A549 (cell line): ENCODE results near the gene CNP. TPM values are rescaled to one million over a fixed set of nuclear protein-coding genes. Genes with fewer than 3 reads are reported as not detected.

Source experiments
- ATAC-seq, 2 experiments: fragments of 200-7000 bp in 1 of 2; fragments of >200 bp in 1 of 2; cut with Nextera tagmentation in 1 of 2; cut with Tn5 transposase in 1 of 2; 3 replicates each; pipeline versions ENCODE4 v1.8.0 to v1.9.1; 2018 to 2020; ENCODE audit warnings: mild to moderate bottlenecking in 1 of 2, moderate library complexity in 1 of 2
- CTCF ChIA-PET: fragments of 300-600 bp; sonication (Branson Sonifier 250); formaldehyde crosslinking; extraction: SDS; loops from one replicate; lab custom pipeline; 2021; ENCODE audit warnings: antibody characterized with exemption, inconsistent platforms; lab: Yijun Ruan, JAX
- POLR2A ChIA-PET: fragments of 350-600 bp; formaldehyde crosslinking; extraction: SDS; loops from one replicate; lab custom pipeline; 2021; ENCODE audit warnings: antibody characterized with exemption, inconsistent platforms; lab: Yijun Ruan, JAX
- DNase-seq, 2 experiments: peaks; one replicate each; pipeline versions ENCODE4 v3.0.0 to v3.0.0-alpha.2; 2011 to 2016; ENCODE audit warnings: low read depth in 1 of 2, low spot score in 1 of 2
- FAIRE-seq: peaks from 2 replicates; lab custom pipeline; 2011; peaks lifted over from hg19 to GRCh38; lab: Jason Lieb, UNC
- H3K27ac ChIP-seq, 2 experiments: fragments of >200 bp; sonication (Bioruptor Twin); formaldehyde crosslinking; 3 replicates each; pipeline ENCODE4 v1.5.1; 2016 to 2017
- H3K4me1 ChIP-seq: fragments of >200 bp; sonication (Bioruptor Twin); formaldehyde crosslinking; 3 replicates; pipeline ENCODE4 v1.6.1; 2016
- H3K4me2 ChIP-seq: fragments of >200 bp; sonication (Bioruptor Twin); formaldehyde crosslinking; 3 replicates; pipeline ENCODE4 v1.6.1; 2016
- H3K4me3 ChIP-seq: fragments of >200 bp; sonication (Bioruptor Twin); formaldehyde crosslinking; 3 replicates; pipeline ENCODE4 v1.5.1; 2016
- H3K9me3 ChIP-seq: fragments of >200 bp; sonication (Bioruptor Twin); formaldehyde crosslinking; 3 replicates; pipeline ENCODE4 v1.6.1; 2016
- CEBPB ChIP-seq, 2 experiments: fragments of >200 bp in 1 of 2; sonication (Bioruptor Twin) in 1 of 2; formaldehyde crosslinking in 1 of 2; IDR thresholded peaks; 2 replicates each; pipeline ENCODE4 v1.6.1; 2012 to 2016
- CHD2 ChIP-seq: fragments of 150-350 bp; IDR thresholded peaks from 2 replicates; pipeline ENCODE4 v1.6.1; 2014; ENCODE audit warnings: low read length; ENCODE audit not compliant: partially characterized antibody
- EHMT2 ChIP-seq: fragments of 200-600 bp; sonication (generic); IDR thresholded peaks from 2 replicates; pipeline ENCODE4 v1.6.1; 2016; ENCODE audit warnings: antibody characterized with exemption, low read depth, mild to moderate bottlenecking, moderate library complexity
- FOSL2 ChIP-seq, 2 experiments: fragments of 450-650 bp in 1 of 2; fragments of >200 bp in 1 of 2; sonication (Bioruptor Twin) in 1 of 2; formaldehyde crosslinking; IDR thresholded peaks; 2 replicates each; pipeline versions ENCODE4 v1.5.0 to v1.6.1; 2016 to 2020; ENCODE audit warnings: mild to moderate bottlenecking in 1 of 2, moderate library complexity in 1 of 2
- HOXB13 ChIP-seq: fragments of 250-450 bp; sonication (Bioruptor Pico); IDR thresholded peaks from 2 replicates; pipeline ENCODE4 v1.5.0; 2020; ENCODE audit warnings: low read depth, mild to moderate bottlenecking, moderate library complexity
- HOXB5 ChIP-seq: fragments of 250-450 bp; sonication (Bioruptor Pico); IDR thresholded peaks from 2 replicates; pipeline ENCODE4 v1.5.0; 2020; ENCODE audit warnings: mild to moderate bottlenecking, moderate library complexity
- JUNB ChIP-seq: fragments of >200 bp; sonication (Bioruptor Twin); formaldehyde crosslinking; IDR thresholded peaks from 2 replicates; pipeline ENCODE4 v1.6.1; 2016
- KDM1A ChIP-seq: fragments of 200-600 bp; sonication (generic); IDR thresholded peaks from 2 replicates; pipeline ENCODE4 v1.6.1; 2016; ENCODE audit warnings: low read depth, mild to moderate bottlenecking
- MAFK ChIP-seq: fragments of 450-650 bp; IDR thresholded peaks from 2 replicates; pipeline ENCODE4 v1.6.1; 2014; ENCODE audit not compliant: partially characterized antibody
- MAZ ChIP-seq: fragments of 150-350 bp; IDR thresholded peaks from 2 replicates; pipeline ENCODE4 v1.6.1; 2014; ENCODE audit warnings: antibody characterized with exemption, low read depth, low read length, borderline replicate concordance
- MYC ChIP-seq: IDR thresholded peaks from 2 replicates; pipeline ENCODE4 v1.6.1; 2012; ENCODE audit warnings: mild to moderate bottlenecking, inconsistent platforms, low read length, improper control_type of control experiment, borderline replicate concordance
- NPAS2 ChIP-seq: fragments of 250-450 bp; sonication (Bioruptor Pico); IDR thresholded peaks from 2 replicates; pipeline ENCODE4 v1.8.0; 2022; ENCODE audit warnings: mild to moderate bottlenecking, moderate library complexity, borderline replicate concordance
- PHF8 ChIP-seq: fragments of 200-600 bp; sonication (generic); IDR thresholded peaks from 2 replicates; pipeline ENCODE4 v1.6.1; 2016; ENCODE audit warnings: low read depth, mild to moderate bottlenecking, antibody characterized with exemption, moderate library complexity, borderline replicate concordance
- RAD21 ChIP-seq, 2 experiments: fragments of >200 bp in 1 of 2; sonication (Bioruptor Twin) in 1 of 2; formaldehyde crosslinking in 1 of 2; IDR thresholded peaks in 1 of 2; conservative IDR thresholded peaks in 1 of 2; 2 replicates in 1 of 2; 3 replicates in 1 of 2; pipeline ENCODE4 v1.6.1; 2012 to 2018; ENCODE audit warnings: inconsistent platforms in 1 of 2
- RARB ChIP-seq: fragments of 250-450 bp; sonication (Bioruptor Pico); IDR thresholded peaks from 2 replicates; pipeline ENCODE4 v1.8.0; 2021; ENCODE audit warnings: mild to moderate bottlenecking, moderate library complexity
- RCOR1 ChIP-seq: fragments of 150-350 bp; IDR thresholded peaks from 2 replicates; pipeline ENCODE4 v1.6.1; 2014; ENCODE audit warnings: antibody characterized with exemption, low read length, low read depth
- RNF2 ChIP-seq: fragments of 200-600 bp; sonication (generic); IDR thresholded peaks from 2 replicates; pipeline ENCODE4 v1.6.1; 2016; ENCODE audit warnings: low read depth, mild to moderate bottlenecking, antibody characterized with exemption, moderate library complexity, borderline replicate concordance
- TFCP2L1 ChIP-seq: fragments of 250-450 bp; sonication (Bioruptor Pico); IDR thresholded peaks from 2 replicates; pipeline ENCODE4 v1.5.0; 2021; ENCODE audit warnings: mild to moderate bottlenecking
- TP53 ChIP-seq: fragments of 250-450 bp; sonication (Bioruptor Pico); IDR thresholded peaks from 2 replicates; pipeline ENCODE4 v1.5.0; 2021; ENCODE audit warnings: mild to moderate bottlenecking, moderate library complexity
- ZNF302 ChIP-seq: fragments of 250-450 bp; sonication (Bioruptor Pico); IDR thresholded peaks from 2 replicates; pipeline ENCODE4 v1.9.0; 2021; ENCODE audit warnings: inconsistent platforms, mild to moderate bottlenecking, moderate library complexity
- ZSCAN20 ChIP-seq: fragments of 250-450 bp; sonication (Bioruptor Pico); IDR thresholded peaks from 2 replicates; pipeline ENCODE4 v1.8.0; 2022; ENCODE audit warnings: mild to moderate bottlenecking, moderate library complexity
- WGBS: methylation state at CpG from one replicate; pipeline ENCODE4 v1.1.6; 2017; ENCODE audit errors: missing lambda C conversion rate; 5-methylcytosine and 5-hydroxymethylcytosine counted together
- polyA plus RNA-seq, 4 experiments: library from polyadenylated mRNA; depleted of rRNA in 3 of 4; stranded (reverse); fragments of >200 nt; fragmentation: RNase III in 1 of 4; extraction: RNeasy Plus Mini Kit Qiagen cat#74134 plus additional on column Dnase treatment in 1 of 4; gene quantifications; 2 replicates in 3 of 4; 3 replicates in 1 of 4; pipeline ENCODE4 v1.2.3, GENCODE V29; 2011 to 2017
- TF ChIP-seq, protein P1 (sequence below): IDR thresholded peaks from 2 replicates; pipeline ENCODE4 v1.6.1; 2012; ENCODE audit warnings: low read depth, borderline replicate concordance
- TF ChIP-seq, protein P2 (sequence below): fragments of 250-450 bp; sonication (Bioruptor Pico); IDR thresholded peaks from 2 replicates; pipeline ENCODE4 v1.5.0; 2021; ENCODE audit warnings: mild to moderate bottlenecking, moderate library complexity, borderline replicate concordance
- TF ChIP-seq, protein P3 (sequence below): fragments of >200 bp; sonication (Bioruptor Twin); formaldehyde crosslinking; IDR thresholded peaks from 3 replicates; pipeline ENCODE4 v1.5.1; 2016
- TF ChIP-seq, protein P4 (sequence below): IDR thresholded peaks from 2 replicates; pipeline ENCODE4 v1.6.1; 2012
- TF ChIP-seq, protein P5 (sequence below): fragments of 200-600 bp; sonication (generic); IDR thresholded peaks from 2 replicates; pipeline ENCODE4 v1.6.1; 2016; ENCODE audit warnings: antibody characterized with exemption, mild to moderate bottlenecking, moderate library complexity

Gene CNP
- polyA plus RNA-seq, 2 of the 4 experiments (the other 2 are of a cell fraction): 38.6 to 113 TPM

DNA sequence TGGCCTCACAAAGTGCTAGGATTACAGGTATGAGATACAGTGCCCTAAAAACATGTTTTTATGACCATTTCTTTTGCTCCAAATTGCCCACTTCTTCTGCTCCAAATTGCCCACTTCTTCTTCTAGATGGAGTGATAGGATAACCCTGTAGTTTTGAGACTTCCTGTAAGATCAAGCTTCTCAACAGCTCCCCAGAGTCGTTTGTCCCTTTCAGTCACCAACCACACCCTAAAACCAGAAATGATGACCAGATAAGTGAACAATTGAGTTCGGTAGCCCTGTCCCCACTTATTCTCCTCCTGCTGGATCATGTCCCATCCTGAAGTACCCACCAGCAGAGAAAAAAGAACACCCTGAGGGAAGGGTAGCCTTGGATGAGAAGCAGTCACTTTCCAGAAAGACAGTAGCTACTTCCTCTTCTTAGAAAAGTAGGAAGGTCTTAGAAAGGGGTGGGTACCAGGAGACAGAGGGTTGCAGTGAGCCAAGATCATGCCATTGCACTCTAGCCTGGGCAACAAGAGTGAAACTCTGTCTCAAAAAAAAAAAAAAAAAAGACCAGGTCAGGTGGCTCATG lies 33.7 kb upstream of the CNP start:
- no peak for DNase-seq
- no peak for ATAC-seq
- CTCF ChIA-PET: interaction anchor here (0.7 to 12.8 kb wide), 8 partner anchors 13 to 168 kb away, joined by 3 to 122 read pairs (median 4); partner anchors contain the start of genes CNP and JUP
- FAIRE-seq: no peak
- H3K4me3 ChIP-seq: no peak overlapping the region
- POLR2A ChIA-PET: interaction anchor here (0.6 kb wide), 1 partner anchor 84 kb away, joined by 3 read pairs; the partner anchor contains the start of gene DNAJC7
- no peak for TF ChIP-seq PHF8
- TF ChIP-seq EHMT2: no peak
- TF ChIP-seq ZNF302 (CRISPR knock-in tag): no peak
- TF ChIP-seq KDM1A: no peak
- TF ChIP-seq, protein P1, sequence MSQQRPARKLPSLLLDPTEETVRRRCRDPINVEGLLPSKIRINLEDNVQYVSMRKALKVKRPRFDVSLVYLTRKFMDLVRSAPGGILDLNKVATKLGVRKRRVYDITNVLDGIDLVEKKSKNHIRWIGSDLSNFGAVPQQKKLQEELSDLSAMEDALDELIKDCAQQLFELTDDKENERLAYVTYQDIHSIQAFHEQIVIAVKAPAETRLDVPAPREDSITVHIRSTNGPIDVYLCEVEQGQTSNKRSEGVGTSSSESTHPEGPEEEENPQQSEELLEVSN: no peak
- TF ChIP-seq TP53 (CRISPR knock-in tag): no peak
- TF ChIP-seq, protein P2, sequence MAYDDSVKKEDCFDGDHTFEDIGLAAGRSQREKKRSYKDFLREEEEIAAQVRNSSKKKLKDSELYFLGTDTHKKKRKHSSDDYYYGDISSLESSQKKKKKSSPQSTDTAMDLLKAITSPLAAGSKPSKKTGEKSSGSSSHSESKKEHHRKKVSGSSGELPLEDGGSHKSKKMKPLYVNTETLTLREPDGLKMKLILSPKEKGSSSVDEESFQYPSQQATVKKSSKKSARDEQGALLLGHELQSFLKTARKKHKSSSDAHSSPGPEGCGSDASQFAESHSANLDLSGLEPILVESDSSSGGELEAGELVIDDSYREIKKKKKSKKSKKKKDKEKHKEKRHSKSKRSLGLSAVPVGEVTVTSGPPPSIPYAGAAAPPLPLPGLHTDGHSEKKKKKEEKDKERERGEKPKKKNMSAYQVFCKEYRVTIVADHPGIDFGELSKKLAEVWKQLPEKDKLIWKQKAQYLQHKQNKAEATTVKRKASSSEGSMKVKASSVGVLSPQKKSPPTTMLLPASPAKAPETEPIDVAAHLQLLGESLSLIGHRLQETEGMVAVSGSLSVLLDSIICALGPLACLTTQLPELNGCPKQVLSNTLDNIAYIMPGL (CRISPR knock-in tag): no peak
- no peak for TF ChIP-seq HOXB5 (CRISPR knock-in tag)
- TF ChIP-seq RNF2: no peak
- TF ChIP-seq, all 56 proteins: peak for 0
- 39% methylated on average over 2 of the region's 2 CpGs for WGBS
- H3K9me3 ChIP-seq: no peaks in the 10 kb centered on the region
- no peak overlapping the region for H3K27ac ChIP-seq
- peaks cover 27% of the 10 kb centered on the region for H3K4me1 ChIP-seq
- no peak overlapping the region for H3K4me2 ChIP-seq

DNA sequence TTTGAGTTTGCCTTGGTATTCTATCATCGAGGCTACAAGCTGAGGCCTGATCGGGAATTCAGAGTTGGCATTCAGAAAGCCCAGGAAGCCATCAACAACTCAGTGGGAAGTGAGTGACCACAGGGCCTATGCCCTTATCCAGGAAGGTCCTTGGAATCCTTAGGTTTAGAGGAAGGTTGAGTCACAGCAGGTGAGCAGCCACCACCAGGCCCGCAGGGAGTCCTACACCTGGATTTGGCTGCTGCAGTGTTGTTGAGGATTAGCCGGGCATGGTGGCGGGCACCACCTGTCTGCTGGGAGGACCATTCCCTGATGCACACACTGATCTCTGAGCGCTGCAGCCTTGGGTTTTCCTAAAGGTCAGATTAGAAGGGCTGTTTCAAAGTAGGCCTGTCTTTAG lies 31.0 kb upstream of the CNP start:
- ChIA-PET CTCF (interaction anchor here (1.0 to 12.8 kb wide), 5 partner anchors 9 to 198 kb away, joined by 3 to 122 read pairs (median 4); partner anchors contain the start of gene CNP), POLR2A (no interaction called here)

More for the DNA sequence above, 31.0 kb upstream of the CNP start:
- no peak for ATAC-seq
- Histone ChIP-seq H3K4me1 (peaks cover 17% of the 10 kb centered on the region), H3K27ac (no peak overlapping the region), H3K4me3 (no peak overlapping the region), H3K4me2 (no peak overlapping the region), H3K9me3 (no peaks in the 10 kb centered on the region)
- 85% methylated on average over 5 of the region's 6 CpGs for WGBS
- no peak for TF ChIP-seq CEBPB (IDR thresholded peaks at IDR 0.05)
- TF ChIP-seq TFCP2L1 (CRISPR knock-in tag): no peak
- no peak for TF ChIP-seq MAZ
- TF ChIP-seq ZNF302 (CRISPR knock-in tag): no peak
- TF ChIP-seq, protein P3, sequence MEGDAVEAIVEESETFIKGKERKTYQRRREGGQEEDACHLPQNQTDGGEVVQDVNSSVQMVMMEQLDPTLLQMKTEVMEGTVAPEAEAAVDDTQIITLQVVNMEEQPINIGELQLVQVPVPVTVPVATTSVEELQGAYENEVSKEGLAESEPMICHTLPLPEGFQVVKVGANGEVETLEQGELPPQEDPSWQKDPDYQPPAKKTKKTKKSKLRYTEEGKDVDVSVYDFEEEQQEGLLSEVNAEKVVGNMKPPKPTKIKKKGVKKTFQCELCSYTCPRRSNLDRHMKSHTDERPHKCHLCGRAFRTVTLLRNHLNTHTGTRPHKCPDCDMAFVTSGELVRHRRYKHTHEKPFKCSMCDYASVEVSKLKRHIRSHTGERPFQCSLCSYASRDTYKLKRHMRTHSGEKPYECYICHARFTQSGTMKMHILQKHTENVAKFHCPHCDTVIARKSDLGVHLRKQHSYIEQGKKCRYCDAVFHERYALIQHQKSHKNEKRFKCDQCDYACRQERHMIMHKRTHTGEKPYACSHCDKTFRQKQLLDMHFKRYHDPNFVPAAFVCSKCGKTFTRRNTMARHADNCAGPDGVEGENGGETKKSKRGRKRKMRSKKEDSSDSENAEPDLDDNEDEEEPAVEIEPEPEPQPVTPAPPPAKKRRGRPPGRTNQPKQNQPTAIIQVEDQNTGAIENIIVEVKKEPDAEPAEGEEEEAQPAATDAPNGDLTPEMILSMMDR: no peak
- no peak for TF ChIP-seq HOXB13 (CRISPR knock-in tag)
- TF ChIP-seq, protein P4, sequence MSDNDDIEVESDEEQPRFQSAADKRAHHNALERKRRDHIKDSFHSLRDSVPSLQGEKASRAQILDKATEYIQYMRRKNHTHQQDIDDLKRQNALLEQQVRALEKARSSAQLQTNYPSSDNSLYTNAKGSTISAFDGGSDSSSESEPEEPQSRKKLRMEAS: no peak
- no peak for TF ChIP-seq MAFK
- no peak for TF ChIP-seq NPAS2
- no peak for TF ChIP-seq FOSL2 (IDR thresholded peaks at IDR 0.05)
- TF ChIP-seq FOSL2 (CRISPR knock-in tag; IDR thresholded peaks at IDR 0.05): no peak
- TF ChIP-seq PHF8: no peak
- no peak for TF ChIP-seq EHMT2
- no peak for TF ChIP-seq CHD2
- no peak for TF ChIP-seq ZSCAN20 (CRISPR knock-in tag)
- no peak for TF ChIP-seq JUNB
- TF ChIP-seq, protein P5, sequence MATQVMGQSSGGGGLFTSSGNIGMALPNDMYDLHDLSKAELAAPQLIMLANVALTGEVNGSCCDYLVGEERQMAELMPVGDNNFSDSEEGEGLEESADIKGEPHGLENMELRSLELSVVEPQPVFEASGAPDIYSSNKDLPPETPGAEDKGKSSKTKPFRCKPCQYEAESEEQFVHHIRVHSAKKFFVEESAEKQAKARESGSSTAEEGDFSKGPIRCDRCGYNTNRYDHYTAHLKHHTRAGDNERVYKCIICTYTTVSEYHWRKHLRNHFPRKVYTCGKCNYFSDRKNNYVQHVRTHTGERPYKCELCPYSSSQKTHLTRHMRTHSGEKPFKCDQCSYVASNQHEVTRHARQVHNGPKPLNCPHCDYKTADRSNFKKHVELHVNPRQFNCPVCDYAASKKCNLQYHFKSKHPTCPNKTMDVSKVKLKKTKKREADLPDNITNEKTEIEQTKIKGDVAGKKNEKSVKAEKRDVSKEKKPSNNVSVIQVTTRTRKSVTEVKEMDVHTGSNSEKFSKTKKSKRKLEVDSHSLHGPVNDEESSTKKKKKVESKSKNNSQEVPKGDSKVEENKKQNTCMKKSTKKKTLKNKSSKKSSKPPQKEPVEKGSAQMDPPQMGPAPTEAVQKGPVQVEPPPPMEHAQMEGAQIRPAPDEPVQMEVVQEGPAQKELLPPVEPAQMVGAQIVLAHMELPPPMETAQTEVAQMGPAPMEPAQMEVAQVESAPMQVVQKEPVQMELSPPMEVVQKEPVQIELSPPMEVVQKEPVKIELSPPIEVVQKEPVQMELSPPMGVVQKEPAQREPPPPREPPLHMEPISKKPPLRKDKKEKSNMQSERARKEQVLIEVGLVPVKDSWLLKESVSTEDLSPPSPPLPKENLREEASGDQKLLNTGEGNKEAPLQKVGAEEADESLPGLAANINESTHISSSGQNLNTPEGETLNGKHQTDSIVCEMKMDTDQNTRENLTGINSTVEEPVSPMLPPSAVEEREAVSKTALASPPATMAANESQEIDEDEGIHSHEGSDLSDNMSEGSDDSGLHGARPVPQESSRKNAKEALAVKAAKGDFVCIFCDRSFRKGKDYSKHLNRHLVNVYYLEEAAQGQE: no peak
- TF ChIP-seq RARB (CRISPR knock-in tag): no peak
- TF ChIP-seq RCOR1: no peak
- no peak for TF ChIP-seq MYC
- no peak for TF ChIP-seq RAD21 (conservative IDR thresholded peaks at IDR 0.05 in 1 of 2, IDR thresholded peaks at IDR 0.05 in 1 of 2)
- DNase-seq: no peak
- FAIRE-seq: no peak
